ENCODE data around the gene IVL.

IVL gene

DNA sequence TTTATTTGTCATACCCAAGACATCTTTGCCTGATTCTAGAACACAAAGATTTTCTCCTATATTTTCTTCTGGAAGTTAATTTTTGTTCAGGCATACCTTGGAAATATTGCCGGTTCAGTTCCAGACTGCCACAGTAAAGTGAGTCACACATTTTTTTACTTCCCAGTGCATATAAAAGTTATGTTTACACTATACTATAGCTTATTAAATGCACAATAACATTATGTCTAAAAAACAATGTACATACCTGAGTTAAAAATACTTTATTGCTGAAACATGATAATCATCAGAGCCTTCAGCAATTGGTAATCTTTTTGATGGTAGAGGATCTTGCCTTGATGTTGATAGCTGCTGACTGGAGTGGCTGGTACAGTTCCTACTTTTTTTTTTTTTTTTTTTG is 20.2 kb upstream of the IVL start:
- no peak for DNase-seq

DNA sequence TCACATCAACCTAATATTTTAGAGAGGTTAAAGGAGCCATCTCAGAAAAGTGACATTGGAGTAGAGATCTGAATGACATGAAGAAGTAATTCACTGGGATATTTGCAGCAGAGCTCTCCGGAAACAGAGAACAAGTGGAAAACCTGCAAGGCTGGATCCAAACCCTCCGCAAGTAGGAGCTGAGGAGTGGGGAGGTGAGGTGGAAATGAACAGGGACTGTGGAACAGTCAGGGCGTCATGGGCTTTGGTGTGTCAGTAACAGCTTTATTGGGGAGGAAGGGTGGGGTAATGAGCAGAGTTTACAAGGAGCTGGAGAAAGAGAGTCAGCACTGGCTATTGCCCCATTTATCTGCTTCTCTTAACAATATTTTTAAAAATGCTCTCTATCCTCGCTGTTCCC is 9.3 kb upstream of the IVL start:
- no peak for DNase-seq

DNA sequence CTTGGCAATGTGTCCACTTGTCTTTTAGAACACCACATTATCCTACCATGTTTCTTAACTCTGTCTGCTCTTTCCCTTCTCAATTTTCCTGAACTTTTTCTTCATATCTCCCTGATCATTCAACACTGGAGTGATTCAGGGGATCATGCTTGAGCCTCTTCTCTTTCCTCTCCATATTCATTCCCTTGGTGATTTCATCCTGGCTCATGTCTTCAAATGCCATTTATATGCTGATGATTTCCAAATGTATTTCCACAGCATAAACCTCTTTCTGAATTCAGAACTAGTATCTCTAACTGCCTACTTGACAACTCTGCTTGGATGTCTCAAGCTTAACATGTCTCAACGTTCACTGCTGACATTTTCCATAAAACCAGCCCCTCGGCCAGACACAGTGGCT is 8.5 kb upstream of the IVL start:
- no peak for DNase-seq

DNA sequence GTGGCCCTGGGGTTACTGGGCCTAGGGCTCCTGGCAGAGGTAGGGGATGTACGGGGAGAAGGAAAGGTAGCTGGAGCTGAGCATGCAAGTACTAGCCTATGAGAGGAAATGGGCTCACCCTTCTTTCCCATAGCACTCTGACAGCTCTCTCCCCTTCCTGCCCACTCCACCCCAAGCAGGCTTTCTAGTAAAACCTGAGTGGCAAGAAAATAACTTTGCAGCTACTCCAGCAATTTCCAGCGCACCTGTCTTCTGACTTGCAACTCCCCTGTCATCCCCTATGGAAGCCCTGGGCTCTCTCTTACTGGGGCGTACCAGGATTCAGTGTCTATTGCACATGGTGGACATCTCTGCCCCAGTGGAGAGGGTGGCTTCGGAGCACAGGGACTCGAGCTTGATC is 6.7 kb upstream of the IVL start:
- DNase-seq: no peak

DNA sequence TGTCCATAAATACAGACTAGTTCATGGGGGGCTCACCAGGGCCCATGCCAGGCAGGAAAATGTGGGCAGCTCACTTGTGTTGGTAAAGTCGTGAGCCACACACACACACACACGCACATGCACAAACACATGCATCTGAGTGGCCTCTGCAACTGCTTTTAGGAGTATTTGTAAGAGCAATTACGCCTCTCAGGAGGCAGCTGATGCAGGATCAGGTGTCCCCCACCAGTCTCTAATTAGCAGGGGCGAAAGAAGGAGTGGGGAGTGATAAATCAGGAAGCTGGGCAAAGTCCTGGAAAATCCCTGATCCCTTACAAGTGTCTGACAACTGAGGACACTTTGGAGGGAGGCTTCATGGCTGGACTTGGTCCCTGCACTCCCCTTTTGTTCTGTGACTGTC is 5.7 kb upstream of the IVL start:
- no peak for DNase-seq

DNA sequence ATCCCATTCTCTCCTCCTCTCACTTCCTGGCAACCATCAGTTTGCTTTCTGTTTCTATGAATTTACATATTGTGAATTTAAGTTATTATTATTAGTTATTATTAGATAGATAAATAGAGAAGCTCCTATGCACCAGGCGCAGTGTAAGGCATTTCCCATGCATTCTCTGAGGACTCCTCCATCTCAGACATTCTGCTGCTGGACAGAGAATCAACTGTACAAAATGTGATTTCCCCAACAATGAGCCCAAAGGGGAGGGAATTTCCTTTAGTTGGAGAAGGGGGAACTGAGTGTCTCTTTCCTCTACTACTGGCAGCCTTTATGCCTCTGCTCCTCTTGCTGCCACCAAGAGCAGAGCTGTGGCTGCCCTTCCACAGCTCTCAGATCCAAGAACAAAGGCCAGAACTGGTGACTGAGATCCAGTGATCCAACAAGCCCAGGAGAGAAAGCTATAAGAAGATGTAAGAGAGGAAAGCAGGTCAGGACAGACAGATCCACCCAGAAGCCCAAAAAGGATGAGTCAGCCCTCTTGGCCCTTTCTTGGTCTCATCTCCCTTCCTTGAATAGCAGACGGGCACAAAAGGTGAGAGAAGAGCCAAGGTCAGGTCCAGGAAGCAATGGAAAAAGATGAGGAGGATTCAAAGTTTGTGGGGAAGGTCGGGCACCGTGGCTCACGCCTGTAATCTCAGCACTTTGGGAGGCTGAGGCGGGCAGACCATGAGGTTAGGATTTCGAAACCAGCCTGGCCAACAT is 3.5 kb upstream of the IVL start:
- no peak for DNase-seq

DNA sequence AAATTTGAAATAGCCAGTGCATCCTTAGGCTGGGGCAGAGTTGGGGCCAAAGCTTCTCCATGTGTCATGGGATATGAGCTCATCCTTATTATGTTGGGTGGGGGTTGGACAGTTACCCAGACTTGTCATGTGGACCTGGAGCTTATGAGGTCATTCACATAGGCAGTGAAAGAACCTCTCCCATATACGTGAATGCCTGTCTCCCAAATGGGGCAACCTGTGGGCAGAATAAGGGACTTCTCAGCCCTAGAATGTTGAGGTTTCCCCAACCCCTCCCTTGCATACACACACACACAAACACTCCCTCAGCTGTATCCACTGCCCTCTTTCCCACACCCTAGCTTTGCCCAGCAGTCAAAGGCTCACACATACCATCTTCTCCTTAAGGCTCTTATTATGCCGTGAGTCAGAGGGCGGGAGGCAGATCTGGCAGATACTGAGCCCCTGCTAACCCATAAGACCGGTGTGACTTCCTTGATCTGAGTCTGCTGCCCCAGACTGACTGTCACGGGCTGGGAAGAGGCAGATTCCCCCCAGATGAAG is 2.3 kb upstream of the IVL start:
- peak; percentile 58 for DNase-seq

DNA sequence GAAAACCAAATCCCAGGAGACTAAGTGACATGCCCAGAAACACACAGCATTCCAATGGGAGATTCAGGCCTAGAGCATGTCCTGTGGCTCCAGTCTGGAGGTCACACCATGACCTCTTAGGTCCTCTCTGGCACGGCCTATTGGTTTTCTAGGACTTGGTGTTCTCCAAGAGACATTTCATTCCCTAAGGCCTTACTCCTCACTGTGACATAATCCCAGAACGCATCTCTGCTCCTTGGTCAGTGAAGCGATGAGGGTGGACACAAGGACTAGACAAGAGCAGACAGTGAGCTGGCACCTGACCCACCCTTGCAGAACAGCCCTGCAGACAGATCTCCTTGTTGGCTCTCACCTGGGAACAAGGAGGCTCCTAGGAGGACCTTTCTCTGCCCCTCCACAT is 860 bp downstream of the IVL start:
- no peak for DNase-seq

DNA sequence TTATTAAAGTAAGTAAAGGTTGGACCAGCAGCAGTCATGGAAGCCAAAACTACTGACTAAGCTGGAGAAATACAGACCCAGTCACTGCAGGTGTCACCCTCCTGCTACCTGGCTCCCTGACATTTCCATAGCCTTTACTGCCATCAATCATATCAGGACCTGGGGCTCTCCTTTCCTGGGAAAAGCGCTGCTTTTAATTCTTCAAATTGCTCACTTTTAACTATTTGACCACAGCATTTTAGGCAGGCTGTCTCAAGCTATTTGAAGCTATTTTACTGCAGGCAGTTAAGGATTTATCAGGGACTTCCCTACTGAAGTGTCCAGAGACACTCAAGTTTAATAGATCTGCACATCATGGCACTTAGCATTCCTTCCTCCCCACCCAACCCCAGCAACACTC is 4.1 kb downstream of the IVL start:
- DNase-seq: no peak

DNA sequence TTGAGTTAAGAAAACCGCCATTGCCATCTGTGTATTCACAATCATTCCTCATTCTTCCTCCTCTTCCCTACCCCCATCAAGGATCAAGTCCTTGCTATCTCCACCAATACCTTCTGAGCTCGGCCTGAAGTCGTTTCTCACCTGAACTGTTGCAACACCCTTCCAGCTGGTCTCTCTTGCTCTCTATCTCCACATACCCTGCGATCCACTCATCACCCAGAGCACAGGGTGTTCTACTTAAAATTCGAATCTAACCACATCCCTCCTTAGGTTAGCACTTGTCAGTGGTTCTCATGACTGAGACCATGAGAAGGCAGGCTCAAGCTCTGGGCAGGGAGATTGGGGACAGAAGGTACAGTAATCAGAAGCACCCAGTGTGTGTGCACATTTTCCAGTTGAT is 4.6 kb downstream of the IVL start:
- no peak for DNase-seq

DNA sequence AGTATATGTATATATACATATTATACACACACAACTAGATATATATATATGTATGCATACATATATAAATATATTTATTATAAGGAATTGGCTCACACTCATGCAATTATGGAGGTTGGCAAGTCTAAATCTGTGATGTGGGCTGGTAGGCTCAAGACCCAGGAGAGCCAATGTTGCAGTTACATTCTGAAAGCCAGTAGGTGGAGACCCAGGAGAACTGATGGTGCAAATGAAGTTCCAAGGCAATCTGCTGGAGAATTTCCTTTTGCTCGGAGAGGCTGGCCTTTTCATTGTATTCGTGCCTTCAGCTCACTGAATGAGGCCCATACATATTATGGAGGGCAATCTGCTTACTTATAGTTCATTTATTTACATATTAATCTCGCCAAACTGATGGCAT is 9.4 kb downstream of the IVL start:
- DNase-seq: no peak

DNA sequence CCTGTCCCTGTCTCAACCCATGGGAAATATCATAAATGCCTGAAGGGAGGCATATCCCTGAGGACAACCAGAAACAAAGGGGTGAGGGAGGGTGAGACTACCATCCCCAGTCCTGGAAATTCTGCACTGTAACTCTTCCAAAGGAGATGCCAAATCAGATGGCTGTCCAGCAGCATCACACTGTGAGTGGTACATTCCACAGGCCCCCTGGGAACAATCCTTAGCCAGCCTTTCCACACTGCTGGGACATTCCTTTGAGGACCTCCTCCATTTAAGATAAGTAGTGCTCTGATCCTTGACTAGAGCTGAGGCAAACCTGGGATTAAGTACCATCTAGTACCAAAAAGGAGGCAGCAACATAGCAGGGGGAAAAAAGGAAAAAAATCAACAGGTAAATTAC is 10.7 kb downstream of the IVL start:
- no peak for DNase-seq

DNA sequence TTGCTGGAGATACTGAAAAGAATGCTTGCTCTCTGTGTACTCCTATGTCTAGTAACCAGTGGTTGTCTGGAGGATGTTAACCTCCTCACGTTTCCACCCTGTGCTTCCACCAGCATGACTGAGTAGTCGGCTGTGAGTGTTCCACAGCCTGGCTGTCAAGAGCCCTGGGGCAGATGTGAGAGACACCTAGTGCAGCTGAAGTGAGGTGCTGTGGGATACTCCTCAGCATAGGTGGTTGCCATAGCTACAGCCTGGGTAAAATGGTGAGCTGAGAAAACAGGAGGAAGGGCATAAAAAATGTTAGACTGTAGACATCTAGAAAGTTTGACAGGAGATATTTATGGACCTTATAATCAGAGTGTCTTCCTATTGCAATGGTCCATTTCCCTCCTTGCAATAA is 15.8 kb downstream of the IVL start:
- DNase-seq: no peak

DNA sequence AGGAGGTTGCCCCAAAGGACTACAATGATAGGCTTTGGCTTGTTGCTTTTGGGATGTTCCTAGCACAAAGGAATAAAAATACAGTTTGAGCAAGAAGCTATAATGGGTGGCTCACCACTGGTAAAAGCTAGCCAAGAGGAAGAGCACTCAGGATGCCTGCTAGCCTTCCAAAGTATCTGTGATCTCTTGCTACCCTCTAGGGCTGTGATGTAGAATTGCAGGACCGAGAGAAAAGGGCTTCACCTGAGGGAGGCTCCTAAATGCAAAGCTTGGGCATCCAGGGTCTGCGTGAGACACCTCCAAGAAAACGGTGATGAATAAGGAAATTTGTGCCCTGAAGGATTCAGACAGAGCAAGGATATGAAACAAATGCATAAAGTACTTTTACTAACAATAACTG is 17.7 kb downstream of the IVL start:
- no peak for DNase-seq

DNA sequence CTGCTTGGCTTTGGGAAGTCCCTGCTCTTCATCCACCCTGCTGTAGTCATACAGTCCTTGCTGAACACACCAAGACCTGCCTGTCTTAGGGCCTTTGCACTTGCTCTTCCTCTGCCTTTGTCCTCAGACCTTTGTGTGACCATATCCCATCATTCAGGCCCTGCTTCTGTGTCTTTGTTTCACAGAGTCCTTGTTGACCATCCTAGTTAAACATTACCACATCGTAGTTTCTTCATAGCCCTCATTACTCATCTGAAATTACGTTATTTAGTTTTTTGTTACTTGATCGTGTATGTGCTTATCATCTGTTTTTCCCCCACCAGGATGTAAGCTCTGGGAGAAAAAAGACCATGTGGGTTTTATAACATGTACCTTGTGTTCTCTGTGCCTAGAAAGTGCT is 20.3 kb downstream of the IVL start:
- DNase-seq: no peak

DNA sequence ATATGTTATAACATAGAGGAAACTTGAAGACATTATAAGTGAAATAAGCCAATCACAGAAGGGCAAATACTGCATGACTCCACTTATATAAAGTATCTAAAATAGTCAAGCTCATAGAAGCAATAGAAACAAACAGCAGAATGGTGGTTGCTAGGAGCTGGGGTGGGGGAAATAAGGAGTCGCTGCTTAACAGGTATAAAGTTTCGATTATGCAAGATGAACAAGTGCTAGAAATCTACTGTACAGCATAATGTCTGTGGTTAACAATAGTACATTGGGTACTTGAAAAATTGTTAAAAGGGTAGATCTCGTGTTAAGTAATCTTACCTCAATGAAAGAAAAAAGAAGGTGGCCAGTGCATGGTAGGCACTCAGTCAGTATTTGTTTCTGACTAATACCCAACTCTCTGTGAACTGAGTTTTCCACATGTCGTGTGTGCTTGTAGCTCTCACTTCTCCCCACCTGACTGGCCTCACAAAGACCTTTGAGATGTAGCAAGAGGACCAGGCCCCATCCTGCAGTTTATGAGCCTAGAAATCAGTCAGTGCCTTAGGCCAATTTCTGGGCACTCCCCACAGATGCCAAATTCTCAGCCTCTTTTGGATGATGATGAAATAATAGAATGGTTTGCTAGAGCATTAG is 23.9 kb downstream of the IVL start:
- no peak for DNase-seq

DNA sequence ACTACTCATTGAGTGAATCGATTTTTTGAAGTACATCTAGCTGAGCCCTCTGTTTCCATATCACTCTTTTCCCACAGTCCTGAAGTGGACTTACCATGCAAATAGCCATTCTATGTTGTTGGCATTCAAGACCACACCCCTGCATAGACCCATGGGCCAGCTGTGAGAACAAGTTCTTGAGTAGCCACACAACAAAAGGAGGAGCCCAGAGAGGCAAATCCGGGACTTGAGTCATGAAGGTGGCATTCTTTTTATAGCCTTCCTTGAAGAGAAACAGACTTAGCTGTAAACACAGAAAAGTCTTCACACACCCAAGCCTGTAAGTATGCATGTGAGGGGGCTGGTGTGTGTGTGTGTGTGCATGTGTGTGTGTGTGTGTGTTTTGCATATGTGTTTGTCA is 24.9 kb downstream of the IVL start:
- no peak for DNase-seq

DNA sequence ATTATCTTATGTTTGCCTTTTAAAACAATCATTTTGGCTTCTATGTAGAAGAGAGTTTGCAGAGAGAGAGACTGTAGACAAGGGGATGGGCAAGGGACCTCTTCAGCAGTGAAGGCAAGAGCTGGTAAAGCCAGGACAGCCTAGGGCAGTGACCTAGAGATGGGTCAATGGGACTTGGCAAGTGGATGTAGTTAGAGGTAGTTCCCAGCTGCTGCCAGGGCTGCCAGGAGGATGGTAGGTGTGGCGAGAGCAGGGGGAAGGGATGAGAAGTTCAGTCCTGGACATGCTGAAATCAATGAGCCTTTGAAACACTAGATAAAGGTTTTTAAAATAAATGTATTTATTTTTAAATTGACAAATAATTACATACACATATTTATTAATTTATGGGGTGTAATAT is 32.3 kb downstream of the IVL start:
- no peak for DNase-seq

DNA sequence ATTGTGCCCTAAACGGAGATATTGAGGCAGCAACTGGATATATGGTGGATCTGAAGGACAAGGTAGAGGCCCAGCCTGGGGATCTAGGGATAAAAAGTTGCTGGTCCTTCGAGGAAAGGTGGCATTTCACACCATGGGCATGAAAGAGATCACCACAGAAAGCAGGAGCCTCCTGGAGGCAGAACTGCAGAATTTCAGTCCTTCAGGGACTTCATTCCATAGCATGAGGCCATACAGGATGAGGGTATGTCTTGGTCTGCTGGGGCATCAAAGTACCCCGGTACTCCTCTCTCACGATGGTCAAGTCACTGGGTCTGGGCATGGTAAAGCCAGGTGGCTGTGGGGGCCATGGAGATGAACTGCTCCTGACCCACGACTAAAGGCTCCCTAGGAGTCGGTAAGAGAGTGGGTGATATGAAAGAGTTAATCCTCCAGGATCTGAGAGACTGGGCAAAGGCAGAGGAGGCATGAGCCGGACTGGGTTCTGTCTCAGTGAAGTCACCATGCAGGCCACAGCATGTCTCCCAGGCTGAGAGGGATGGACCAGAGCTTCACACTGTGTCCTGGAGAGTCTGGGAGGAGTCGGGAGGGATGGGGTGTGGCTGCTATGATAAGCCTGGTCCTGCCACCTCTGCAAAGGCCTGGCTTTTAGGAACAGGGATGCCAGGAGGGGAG is 32.8 kb downstream of the IVL start:
- DNase-seq: no peak

DNA sequence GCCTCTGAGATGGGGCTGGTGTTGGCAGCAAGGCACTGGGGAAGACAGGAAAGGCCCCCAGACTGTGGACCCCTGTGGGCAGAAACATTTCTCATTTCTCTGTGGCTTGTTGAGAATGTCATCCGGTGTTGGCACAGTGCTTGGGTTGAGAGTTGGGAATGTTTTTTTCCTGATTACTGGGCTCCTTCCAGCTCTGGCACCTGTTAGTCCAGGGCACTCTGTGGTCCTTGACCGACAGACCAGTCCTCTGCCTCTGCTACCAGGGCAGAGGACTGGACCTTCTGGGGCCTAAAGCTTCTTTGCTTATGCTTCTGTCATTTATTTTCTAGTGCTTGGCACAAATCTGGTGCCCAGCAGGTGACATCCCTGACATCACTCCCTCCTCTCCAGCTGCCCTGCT is 33.8 kb downstream of the IVL start:
- no peak for DNase-seq

DNA sequence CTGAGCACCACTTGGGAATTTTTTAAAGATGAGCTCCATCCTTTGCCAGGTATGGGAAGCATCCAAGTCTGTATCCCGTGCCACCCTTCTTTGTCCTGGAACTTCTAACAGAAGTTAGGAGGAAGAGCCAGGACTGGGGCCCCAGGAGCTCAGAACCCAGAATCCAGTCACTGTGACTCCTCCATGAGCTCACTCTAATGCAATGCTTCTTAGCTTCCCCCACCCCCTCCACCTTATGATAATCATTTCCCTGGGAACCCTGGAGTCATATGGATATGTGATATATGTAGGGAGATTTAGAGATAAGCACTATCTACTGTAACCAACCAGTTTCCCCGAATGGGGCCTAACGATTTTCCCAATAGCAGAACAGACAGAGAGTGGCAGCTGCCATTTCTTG is 37.9 kb downstream of the IVL start:
- DNase-seq: no peak

DNA sequence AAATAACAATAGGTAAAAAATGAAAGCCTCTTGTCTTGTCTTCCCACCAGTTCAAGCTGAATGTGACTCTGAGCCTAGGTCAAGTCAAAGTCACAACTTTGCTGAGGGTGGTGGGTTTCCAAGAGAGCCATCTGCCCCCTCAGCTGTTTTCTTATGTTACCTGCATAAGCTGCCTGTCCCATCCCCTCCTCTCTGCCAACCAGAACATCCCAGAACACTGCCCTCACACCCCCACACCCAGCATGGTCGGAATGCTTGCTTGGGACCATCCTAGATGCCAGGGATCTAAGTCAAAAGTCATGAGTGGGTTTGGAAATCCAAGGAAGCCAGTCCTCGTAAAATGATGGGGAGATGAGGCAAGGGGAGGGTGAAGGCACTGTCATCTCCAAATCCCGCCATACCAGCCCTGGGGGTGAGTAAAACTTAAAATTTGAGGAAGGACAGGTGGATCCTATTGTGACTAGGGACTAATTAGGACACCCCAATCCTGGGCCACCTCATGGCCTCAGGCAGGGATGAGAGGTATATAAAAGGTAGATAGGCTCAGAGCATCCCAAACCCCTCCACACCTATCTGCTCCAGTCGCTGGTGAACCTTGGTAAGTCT is 38.4 kb downstream of the IVL start, which contains the start of gene SPRR5:
SPRR5 (plus strand) TSS at position 556 of the 606 bp plus-strand sequence. CDS start 1,349 bp downstream, outside the sequence.
- DNase-seq: no peak

DNA sequence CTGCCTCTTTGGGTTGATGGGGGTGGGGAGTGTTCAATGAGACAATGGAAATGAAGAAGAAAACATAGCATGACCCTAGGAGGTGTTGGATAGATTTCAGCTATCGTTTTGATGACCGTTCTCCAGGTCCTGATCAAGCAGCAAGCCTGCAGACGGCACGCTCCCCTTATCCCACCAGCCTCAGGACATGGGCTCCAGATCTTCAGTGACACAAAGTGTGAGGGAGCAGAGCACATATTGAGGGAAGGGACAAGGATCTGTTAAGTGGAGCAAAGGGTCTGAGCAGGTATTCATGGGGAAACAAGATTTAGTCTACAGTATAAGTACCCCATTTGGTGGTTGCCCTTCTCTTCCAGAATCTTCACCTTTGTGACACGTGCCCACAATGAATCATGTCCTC is 43.4 kb downstream of the IVL start:
- DNase-seq: no peak

DNA sequence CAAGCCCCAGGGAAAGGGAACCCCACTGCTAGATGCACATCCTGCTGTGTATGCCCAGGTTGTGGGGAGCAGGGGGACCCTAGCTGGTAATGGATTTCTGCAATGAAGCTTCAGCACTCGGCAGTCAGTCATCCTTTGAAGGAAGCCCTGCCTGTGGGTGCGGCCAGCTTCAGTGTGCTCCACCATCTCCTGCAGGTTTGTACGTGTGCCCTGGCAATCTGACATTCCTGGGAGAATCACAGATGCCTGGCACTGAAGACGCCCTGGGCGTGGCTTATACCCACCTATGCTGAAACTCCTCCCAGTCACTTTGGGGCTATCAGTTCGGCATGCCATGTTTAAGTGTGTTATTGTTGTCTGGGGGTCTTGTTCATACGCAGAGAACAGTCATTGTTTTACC is 45.4 kb downstream of the IVL start:
- DNase-seq: no peak

Data from GOT3 (cell line).